ENCODE data around the gene PSEN1.
"Not testable (repeated sequence)": the region's sequence is repeated elsewhere in the genome, so short reads cannot be mapped to it uniquely, and the experiment has no call there.

PSEN1 gene

GRCh38 chr14:73191441-73191840 is 55.1 kb downstream of the PSEN1 start:
- Histone ChIP-seq H3K9me3 (ENCODE audit: low read length) (no peaks in the 10 kb centered on the region), H3K27me3 (ENCODE audit: control insufficient read depth in 1 of 2, insufficient read depth in 2 of 2, low read length in 2 of 2) (no peaks in the 10 kb centered on the region), H3K36me3 (ENCODE audit: insufficient read depth, low read length) (peaks cover 38% of the 10 kb centered on the region), H3K9ac (ENCODE audit: low read length) (no peak overlapping the region), H3K27ac (ENCODE audit: low read depth, low read length) (no peak overlapping the region), H3K4me3 (ENCODE audit: low read depth in 1 of 2, low read length in 2 of 2) (no peak overlapping the region), H3K4me1 (ENCODE audit: insufficient read depth, low read length) (no peaks in the 10 kb centered on the region)

GRCh38 chr14:73194306-73194705 is 58.0 kb downstream of the PSEN1 start:
- H3K36me3 ChIP-seq (ENCODE audit: insufficient read depth, low read length): peaks cover 44% of the 10 kb centered on the region
- not testable (repeated sequence) for H3K27me3 ChIP-seq (ENCODE audit: control insufficient read depth in 1 of 2, insufficient read depth in 2 of 2, low read length in 2 of 2); H3K9me3 ChIP-seq (ENCODE audit: low read length); H3K4me1 ChIP-seq (ENCODE audit: insufficient read depth, low read length); H3K4me3 ChIP-seq (ENCODE audit: low read depth in 1 of 2, low read length in 2 of 2); H3K27ac ChIP-seq (ENCODE audit: low read depth, low read length); H3K9ac ChIP-seq (ENCODE audit: low read length)

- H3K27me3 ChIP-seq (ENCODE audit: control insufficient read depth in 1 of 2, insufficient read depth in 2 of 2, low read length in 2 of 2): no peaks in the 10 kb centered on the region
- no peak overlapping the region for H3K4me3 ChIP-seq (ENCODE audit: low read depth in 1 of 2, low read length in 2 of 2)
- H3K9ac ChIP-seq (ENCODE audit: low read length): no peak overlapping the region
- H3K27ac ChIP-seq (ENCODE audit: low read depth, low read length): no peak overlapping the region
- no peaks in the 10 kb centered on the region for H3K4me1 ChIP-seq (ENCODE audit: insufficient read depth, low read length)
- H3K9me3 ChIP-seq (ENCODE audit: low read length): no peaks in the 10 kb centered on the region
- peaks cover 32% of the 10 kb centered on the region for H3K36me3 ChIP-seq (ENCODE audit: insufficient read depth, low read length)
These were observed 61.9 kb downstream of the PSEN1 start for GRCh38 chr14:73198253-73198652.

GRCh38 chr14:73203527-73203926 is 67.2 kb downstream of the PSEN1 start:
- Histone ChIP-seq H3K4me1 (ENCODE audit: insufficient read depth, low read length) (no peaks in the 10 kb centered on the region), H3K9me3 (ENCODE audit: low read length) (no peaks in the 10 kb centered on the region), H3K27ac (ENCODE audit: low read depth, low read length) (no peak overlapping the region), H3K9ac (ENCODE audit: low read length) (no peak overlapping the region), H3K4me3 (ENCODE audit: low read depth in 1 of 2, low read length in 2 of 2) (no peak overlapping the region), H3K27me3 (ENCODE audit: control insufficient read depth in 1 of 2, insufficient read depth in 2 of 2, low read length in 2 of 2) (no peaks in the 10 kb centered on the region), H3K36me3 (ENCODE audit: insufficient read depth, low read length) (peaks cover 26% of the 10 kb centered on the region)

- Histone ChIP-seq H3K4me3 (ENCODE audit: low read depth in 1 of 2, low read length in 2 of 2) (no peak overlapping the region), H3K9ac (ENCODE audit: low read length) (no peak overlapping the region), H3K9me3 (ENCODE audit: low read length) (no peaks in the 10 kb centered on the region), H3K36me3 (ENCODE audit: insufficient read depth, low read length) (peaks cover 36% of the 10 kb centered on the region), H3K27ac (ENCODE audit: low read depth, low read length) (no peak overlapping the region), H3K27me3 (ENCODE audit: control insufficient read depth in 1 of 2, insufficient read depth in 2 of 2, low read length in 2 of 2) (no peaks in the 10 kb centered on the region), H3K4me1 (ENCODE audit: insufficient read depth, low read length) (no peaks in the 10 kb centered on the region)
These were observed 71.3 kb downstream of the PSEN1 start for GRCh38 chr14:73207615-73208014.

GRCh38 chr14:73208390-73208789 is 72.1 kb downstream of the PSEN1 start:
- Histone ChIP-seq H3K27me3 (ENCODE audit: control insufficient read depth in 1 of 2, insufficient read depth in 2 of 2, low read length in 2 of 2) (no peaks in the 10 kb centered on the region), H3K4me3 (ENCODE audit: low read depth in 1 of 2, low read length in 2 of 2) (no peak overlapping the region), H3K9ac (ENCODE audit: low read length) (no peak overlapping the region), H3K4me1 (ENCODE audit: insufficient read depth, low read length) (no peaks in the 10 kb centered on the region), H3K36me3 (ENCODE audit: insufficient read depth, low read length) (peaks cover 43% of the 10 kb centered on the region), H3K9me3 (ENCODE audit: low read length) (no peaks in the 10 kb centered on the region), H3K27ac (ENCODE audit: low read depth, low read length) (no peak overlapping the region)

GRCh38 chr14:73208846-73209245 is 72.5 kb downstream of the PSEN1 start:
- Histone ChIP-seq H3K4me3 (ENCODE audit: low read depth in 1 of 2, low read length in 2 of 2) (no peak overlapping the region), H3K4me1 (ENCODE audit: insufficient read depth, low read length) (no peaks in the 10 kb centered on the region), H3K36me3 (ENCODE audit: insufficient read depth, low read length) (peaks cover 47% of the 10 kb centered on the region), H3K9me3 (ENCODE audit: low read length) (no peaks in the 10 kb centered on the region), H3K27ac (ENCODE audit: low read depth, low read length) (no peak overlapping the region), H3K27me3 (ENCODE audit: control insufficient read depth in 1 of 2, insufficient read depth in 2 of 2, low read length in 2 of 2) (no peaks in the 10 kb centered on the region), H3K9ac (ENCODE audit: low read length) (no peak overlapping the region)

- Histone ChIP-seq H3K4me3 (ENCODE audit: low read depth in 1 of 2, low read length in 2 of 2) (no peak overlapping the region), H3K9me3 (ENCODE audit: low read length) (no peaks in the 10 kb centered on the region), H3K9ac (ENCODE audit: low read length) (no peak overlapping the region), H3K4me1 (ENCODE audit: insufficient read depth, low read length) (no peaks in the 10 kb centered on the region), H3K36me3 (ENCODE audit: insufficient read depth, low read length) (peaks cover 47% of the 10 kb centered on the region), H3K27ac (ENCODE audit: low read depth, low read length) (no peak overlapping the region), H3K27me3 (ENCODE audit: control insufficient read depth in 1 of 2, insufficient read depth in 2 of 2, low read length in 2 of 2) (no peaks in the 10 kb centered on the region)
These were observed 73.6 kb downstream of the PSEN1 start for GRCh38 chr14:73209953-73210352.

GRCh38 chr14:73211251-73212040 is 75.1 kb downstream of the PSEN1 start:
- Histone ChIP-seq H3K27me3 (ENCODE audit: control insufficient read depth in 1 of 2, insufficient read depth in 2 of 2, low read length in 2 of 2) (no peaks in the 10 kb centered on the region), H3K36me3 (ENCODE audit: insufficient read depth, low read length) (peaks cover 47% of the 10 kb centered on the region), H3K4me3 (ENCODE audit: low read depth in 1 of 2, low read length in 2 of 2) (no peak overlapping the region), H3K4me1 (ENCODE audit: insufficient read depth, low read length) (no peaks in the 10 kb centered on the region), H3K27ac (ENCODE audit: low read depth, low read length) (no peak overlapping the region), H3K9me3 (ENCODE audit: low read length) (no peaks in the 10 kb centered on the region), H3K9ac (ENCODE audit: low read length) (no peak overlapping the region)

GRCh38 chr14:73216030-73216429 is 79.7 kb downstream of the PSEN1 start:
- Histone ChIP-seq H3K36me3 (ENCODE audit: insufficient read depth, low read length) (peaks cover 45% of the 10 kb centered on the region), H3K9ac (ENCODE audit: low read length) (no peak overlapping the region), H3K9me3 (ENCODE audit: low read length) (no peaks in the 10 kb centered on the region)

GRCh38 chr14:73217411-73217810 is 81.1 kb downstream of the PSEN1 start:
- H3K27ac ChIP-seq (ENCODE audit: low read depth, low read length): no peak overlapping the region
- H3K36me3 ChIP-seq (ENCODE audit: insufficient read depth, low read length): peaks cover 48% of the 10 kb centered on the region
- H3K9me3 ChIP-seq (ENCODE audit: low read length): no peaks in the 10 kb centered on the region
- no peak overlapping the region for H3K9ac ChIP-seq (ENCODE audit: low read length)
- H3K4me3 ChIP-seq (ENCODE audit: low read depth in 1 of 2, low read length in 2 of 2): no peak overlapping the region
- H3K4me1 ChIP-seq (ENCODE audit: insufficient read depth, low read length): no peaks in the 10 kb centered on the region
- H3K27me3 ChIP-seq (ENCODE audit: control insufficient read depth in 1 of 2, insufficient read depth in 2 of 2, low read length in 2 of 2): no peaks in the 10 kb centered on the region

More at GRCh38 chr14:73216030-73216429, 79.7 kb downstream of the PSEN1 start:
- Histone ChIP-seq H3K4me1 (ENCODE audit: insufficient read depth, low read length) (no peaks in the 10 kb centered on the region), H3K4me3 (ENCODE audit: low read depth in 1 of 2, low read length in 2 of 2) (no peak overlapping the region), H3K27ac (ENCODE audit: low read depth, low read length) (no peak overlapping the region), H3K27me3 (ENCODE audit: control insufficient read depth in 1 of 2, insufficient read depth in 2 of 2, low read length in 2 of 2) (no peaks in the 10 kb centered on the region)

- Histone ChIP-seq H3K27me3 (ENCODE audit: control insufficient read depth in 1 of 2, insufficient read depth in 2 of 2, low read length in 2 of 2) (no peaks in the 10 kb centered on the region), H3K9ac (ENCODE audit: low read length) (no peak overlapping the region), H3K4me1 (ENCODE audit: insufficient read depth, low read length) (no peaks in the 10 kb centered on the region), H3K36me3 (ENCODE audit: insufficient read depth, low read length) (peaks cover 37% of the 10 kb centered on the region), H3K4me3 (ENCODE audit: low read depth in 1 of 2, low read length in 2 of 2) (no peak overlapping the region), H3K27ac (ENCODE audit: low read depth, low read length) (no peak overlapping the region), H3K9me3 (ENCODE audit: low read length) (no peaks in the 10 kb centered on the region)
These were observed 83.8 kb downstream of the PSEN1 start for GRCh38 chr14:73220061-73220460.

All from muscle layer of colon (tissue), 2 donors.